Adrenal gland (tissue), 5 donors: ENCODE data around the gene PROK1.

Experiments
- POLR2A ChIP-seq, 2 donors: fragments of 450-650 bp; IDR thresholded peaks; one replicate each; pipeline ENCODE4 v1.6.1; 2017; ENCODE audit warnings: antibody characterized with exemption in 2 of 2, mild to moderate bottlenecking in 2 of 2, moderate library complexity in 1 of 2
- TF ChIP-seq, protein P1 (sequence below), 6 experiments: fragments of 450-650 bp in 4 of 6; fragments of 200-600 bp in 2 of 6; sonication (generic) in 1 of 6; IDR thresholded peaks; 1 replicate in 5 of 6; 2 replicates in 1 of 6; pipeline versions ENCODE4 v1.5.1 to v1.8.0; 2016 to 2021; ENCODE audit warnings: antibody characterized with exemption in 6 of 6, mild to moderate bottlenecking in 2 of 6, moderate library complexity in 1 of 6
- donor health status: DM: no; HTN: no; CAD: no.

DNA sequence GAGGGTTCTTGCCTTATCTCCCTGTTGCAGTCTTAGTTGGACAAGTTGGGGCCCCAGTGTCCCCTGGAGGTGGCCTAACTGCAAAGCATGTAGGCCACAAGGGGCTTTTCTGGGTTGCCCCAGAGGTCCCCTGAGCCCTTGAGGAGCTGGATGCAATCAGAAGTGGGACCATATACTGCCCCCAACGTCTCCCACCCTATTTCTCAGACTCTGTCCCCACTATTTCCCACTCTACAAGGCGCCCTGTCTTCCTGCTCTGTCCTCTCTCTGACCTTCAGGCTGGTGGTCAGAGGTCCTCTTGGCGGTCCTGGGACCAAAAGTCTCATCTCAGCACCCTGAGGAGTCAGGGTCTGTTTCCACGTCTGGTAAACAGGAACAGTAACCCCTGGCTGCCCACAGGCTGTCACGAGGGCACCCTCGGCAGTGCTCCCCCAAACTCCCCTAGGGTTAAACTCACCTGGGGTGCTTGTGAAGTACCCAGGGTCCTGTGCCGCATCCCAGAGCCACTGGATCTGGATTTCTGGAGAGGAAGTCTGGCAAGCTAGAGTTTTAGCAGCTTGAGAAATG is 14.9 kb downstream of the PROK1 start:
- TF ChIP-seq, protein P1, sequence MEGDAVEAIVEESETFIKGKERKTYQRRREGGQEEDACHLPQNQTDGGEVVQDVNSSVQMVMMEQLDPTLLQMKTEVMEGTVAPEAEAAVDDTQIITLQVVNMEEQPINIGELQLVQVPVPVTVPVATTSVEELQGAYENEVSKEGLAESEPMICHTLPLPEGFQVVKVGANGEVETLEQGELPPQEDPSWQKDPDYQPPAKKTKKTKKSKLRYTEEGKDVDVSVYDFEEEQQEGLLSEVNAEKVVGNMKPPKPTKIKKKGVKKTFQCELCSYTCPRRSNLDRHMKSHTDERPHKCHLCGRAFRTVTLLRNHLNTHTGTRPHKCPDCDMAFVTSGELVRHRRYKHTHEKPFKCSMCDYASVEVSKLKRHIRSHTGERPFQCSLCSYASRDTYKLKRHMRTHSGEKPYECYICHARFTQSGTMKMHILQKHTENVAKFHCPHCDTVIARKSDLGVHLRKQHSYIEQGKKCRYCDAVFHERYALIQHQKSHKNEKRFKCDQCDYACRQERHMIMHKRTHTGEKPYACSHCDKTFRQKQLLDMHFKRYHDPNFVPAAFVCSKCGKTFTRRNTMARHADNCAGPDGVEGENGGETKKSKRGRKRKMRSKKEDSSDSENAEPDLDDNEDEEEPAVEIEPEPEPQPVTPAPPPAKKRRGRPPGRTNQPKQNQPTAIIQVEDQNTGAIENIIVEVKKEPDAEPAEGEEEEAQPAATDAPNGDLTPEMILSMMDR (IDR thresholded peaks at IDR 0.05): no peak
- no peak for TF ChIP-seq POLR2A (IDR thresholded peaks at IDR 0.05)
